Muscle of leg (tissue), 11 donors: ENCODE results near the gene PITRM1. TPM values are rescaled to one million over a fixed set of nuclear protein-coding genes. Genes with fewer than 3 reads are reported as not detected.

Experiments used
- DNase-seq: peaks from one replicate; pipeline ENCODE4 v3.0.0; 2013
- H3K27ac ChIP-seq: one replicate; pipeline ENCODE4 v1.5.1; 2013; ENCODE audit warnings: mild to moderate bottlenecking, low read length, control low read depth
- H3K27me3 ChIP-seq: one replicate; pipeline ENCODE4 v1.6.1; 2013; ENCODE audit warnings: low read length; ENCODE audit not compliant: control insufficient read depth, insufficient read depth
- H3K36me3 ChIP-seq: one replicate; pipeline ENCODE4 v1.6.1; 2013; ENCODE audit warnings: low read length; ENCODE audit not compliant: control insufficient read depth, insufficient read depth
- H3K4me1 ChIP-seq: one replicate; pipeline ENCODE4 v1.6.1; 2013; ENCODE audit warnings: low read length; ENCODE audit not compliant: control insufficient read depth, insufficient read depth
- H3K4me3 ChIP-seq: one replicate; pipeline ENCODE4 v1.5.1; 2013; ENCODE audit warnings: low read length, control low read depth
- H3K9me3 ChIP-seq: replicated peaks from 2 replicates; pipeline ENCODE4 v1.6.1; 2013; ENCODE audit warnings: low read depth, low read length; ENCODE audit not compliant: control insufficient read depth
- WGBS: methylation state at CpG from one replicate; pipeline ENCODE4 v1.1.5; 2013; ENCODE audit warnings: missing lambda C conversion rate; ENCODE audit not compliant: insufficient coverage; 5-methylcytosine and 5-hydroxymethylcytosine counted together
- polyA plus RNA-seq, 8 donors: library from polyadenylated mRNA; unstranded; fragments of 120-200 nt; gene quantifications; one replicate each; pipeline versions ENCODE4 v1.2.1 to v1.2.3, GENCODE V29; 2013; ENCODE audit warnings: inconsistent platforms in 1 of 8, low replicate concordance in 1 of 8; ENCODE audit not compliant: insufficient read length in 8 of 8, insufficient read depth in 1 of 8
- total RNA-seq: library from RNA; stranded (reverse); fragments of 120-200 nt; gene quantifications from one replicate; pipeline ENCODE4 v1.2.4, GENCODE V29; 2013

PITRM1 gene
- total and polyA plus RNA-seq, 9 donors, result 44.0 to 69.8 (median 55.2) TPM

GRCh38 chr10:3105905-3106304 is 66.7 kb downstream of the PITRM1 start:
- H3K27ac ChIP-seq, result no peak overlapping the region

DNA sequence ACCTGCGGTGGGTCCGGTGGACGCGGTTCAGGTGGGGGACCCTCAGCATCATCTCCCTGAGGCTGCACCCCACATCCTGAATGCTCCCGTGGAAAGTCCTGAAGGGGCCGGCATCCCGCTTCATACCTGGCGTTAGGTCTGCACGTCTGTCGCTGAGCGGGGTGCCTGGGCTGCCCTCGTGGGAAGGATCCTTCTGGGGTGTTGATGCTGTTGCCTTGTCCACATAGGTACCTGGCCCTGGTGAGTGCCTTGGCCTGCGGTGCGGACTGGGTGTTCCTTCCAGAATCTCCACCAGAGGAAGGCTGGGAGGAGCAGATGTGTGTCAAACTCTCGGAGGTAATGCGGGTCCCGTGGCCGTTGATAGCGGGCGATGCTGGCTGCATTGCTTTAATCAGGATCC is 67.4 kb downstream of the PITRM1 start:
- Histone ChIP-seq H3K9me3 (no peaks in the 10 kb centered on the region), H3K4me3 (no peak overlapping the region), H3K36me3 (peaks cover 30% of the 10 kb centered on the region), H3K27ac (no peak overlapping the region), H3K4me1 (peaks cover 20% of the 10 kb centered on the region), H3K27me3 (no peaks in the 10 kb centered on the region)
- no peak for DNase-seq
- WGBS, result 87% methylated on average over 20 of the region's 20 CpGs

More at GRCh38 chr10:3105905-3106304, 66.7 kb downstream of the PITRM1 start:
- no peak for DNase-seq
- Histone ChIP-seq H3K27me3 (no peaks in the 10 kb centered on the region), H3K4me1 (peaks cover 20% of the 10 kb centered on the region), H3K4me3 (no peak overlapping the region), H3K36me3 (peaks cover 30% of the 10 kb centered on the region), H3K9me3 (no peaks in the 10 kb centered on the region)
- WGBS, result 83% methylated on average over 9 of the region's 20 CpGs

GRCh38 chr10:3104251-3104918 is 68.2 kb downstream of the PITRM1 start:
- H3K4me3 ChIP-seq, result no peak overlapping the region
- no peaks in the 10 kb centered on the region for H3K9me3 ChIP-seq
- peaks cover 20% of the 10 kb centered on the region for H3K4me1 ChIP-seq
- peak; percentile 78 for DNase-seq
- no peaks in the 10 kb centered on the region for H3K27me3 ChIP-seq
- H3K27ac ChIP-seq, result peak overlapping the region; percentile 20
- H3K36me3 ChIP-seq, result peaks cover 26% of the 10 kb centered on the region
- 67% methylated on average over 28 of the region's 28 CpGs for WGBS

DNA sequence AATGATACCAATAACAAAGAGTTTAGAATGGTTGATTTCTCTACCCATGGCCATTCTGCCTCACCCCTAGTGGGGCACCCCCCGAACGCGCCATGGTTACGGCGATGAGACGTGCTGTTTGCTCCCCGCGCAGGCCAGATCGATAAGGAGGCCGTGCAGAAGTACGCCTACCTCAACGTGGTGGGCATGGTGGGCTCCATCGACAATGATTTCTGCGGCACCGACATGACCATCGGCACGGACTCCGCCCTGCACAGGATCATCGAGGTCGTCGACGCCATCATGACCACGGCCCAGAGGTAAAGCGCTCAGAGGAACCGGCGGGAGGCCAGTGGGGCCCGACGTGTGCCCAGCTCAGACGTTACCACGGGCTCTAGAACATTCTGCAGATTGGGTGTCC is 68.9 kb downstream of the PITRM1 start:
- WGBS, result 94% methylated on average over 30 of the region's 30 CpGs
- Histone ChIP-seq H3K4me3 (no peak overlapping the region), H3K27ac (peak overlapping the region; percentile 31), H3K4me1 (peaks cover 20% of the 10 kb centered on the region), H3K9me3 (no peaks in the 10 kb centered on the region), H3K36me3 (peaks cover 21% of the 10 kb centered on the region), H3K27me3 (no peaks in the 10 kb centered on the region)
- no peak for DNase-seq

DNA sequence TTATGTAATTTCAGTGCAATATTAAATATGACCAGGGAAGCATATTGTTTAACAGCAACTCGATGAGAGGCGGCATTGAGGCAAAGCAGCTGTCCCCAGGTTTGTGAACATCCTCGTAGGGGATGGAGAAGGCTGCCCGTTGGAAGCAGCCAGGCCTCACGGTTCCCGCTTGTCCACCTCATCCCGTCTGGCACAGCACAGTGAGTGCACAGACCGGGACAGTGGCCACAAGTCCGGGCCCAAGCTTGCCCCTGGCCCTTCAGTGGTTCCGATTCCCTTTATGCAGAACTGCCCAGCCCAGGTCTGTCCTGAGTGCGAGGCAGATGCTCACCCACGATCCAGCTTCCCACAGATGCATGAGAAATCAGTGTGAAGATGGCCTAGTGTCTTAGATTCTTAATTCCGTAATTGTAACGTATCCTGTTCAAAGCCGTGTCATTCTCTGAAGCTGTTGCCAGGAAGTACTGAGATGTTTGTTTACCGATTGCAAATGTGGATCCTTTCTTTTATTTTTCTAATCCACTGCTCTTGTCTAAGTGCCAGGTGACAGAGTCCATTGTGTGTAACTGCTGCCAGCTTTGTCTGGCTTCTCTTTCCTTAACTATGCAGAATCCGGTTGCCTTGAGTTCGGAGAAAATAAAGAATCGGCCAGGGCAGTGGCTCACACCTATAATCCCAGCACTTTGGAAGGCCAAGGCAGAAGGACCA is 69.7 kb downstream of the PITRM1 start:
- Histone ChIP-seq H3K36me3 (peaks cover 18% of the 10 kb centered on the region), H3K9me3 (no peaks in the 10 kb centered on the region), H3K4me1 (peaks cover 17% of the 10 kb centered on the region), H3K27me3 (no peaks in the 10 kb centered on the region), H3K27ac (peak overlapping the region; percentile 31), H3K4me3 (no peak overlapping the region)
- 81% methylated on average over 10 of the region's 19 CpGs for WGBS
- DNase-seq, result peak; percentile 80

DNA sequence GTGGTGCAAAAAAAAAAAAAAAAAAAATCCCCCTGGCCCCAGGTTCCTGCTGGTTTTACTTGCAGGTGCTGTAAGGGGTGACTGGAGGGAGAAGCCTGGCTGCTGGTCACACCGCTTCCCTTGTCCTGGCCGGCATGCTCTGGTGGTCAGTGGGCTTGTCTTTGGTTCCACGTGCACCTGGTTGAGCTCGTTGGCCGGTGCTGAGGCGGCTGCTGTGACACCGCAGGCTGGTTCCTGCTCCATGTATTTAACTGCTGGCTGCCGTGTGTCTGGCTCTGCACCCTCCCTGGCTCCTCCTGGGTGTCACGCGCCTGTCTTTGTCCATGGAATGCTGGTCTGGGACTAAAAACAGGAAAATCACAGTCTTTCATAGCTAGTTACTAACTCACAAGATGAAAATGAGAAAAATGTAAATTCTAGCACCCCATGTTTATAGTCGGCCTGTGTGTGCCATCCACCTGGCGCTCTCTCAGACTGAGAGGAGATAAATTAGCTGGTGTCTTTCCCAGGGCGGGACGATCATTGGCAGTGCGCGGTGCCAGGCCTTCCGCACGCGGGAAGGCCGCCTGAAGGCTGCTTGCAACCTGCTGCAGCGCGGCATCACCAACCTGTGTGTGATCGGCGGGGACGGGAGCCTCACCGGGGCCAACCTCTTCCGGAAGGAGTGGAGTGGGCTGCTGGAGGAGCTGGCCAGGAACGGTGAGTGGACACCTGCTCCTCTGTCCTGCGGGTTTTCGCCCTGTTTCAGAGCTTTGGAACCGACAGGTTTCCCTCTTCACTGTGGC is 71.5 kb downstream of the PITRM1 start:
- Histone ChIP-seq H3K27me3 (no peaks in the 10 kb centered on the region), H3K4me1 (peaks cover 7% of the 10 kb centered on the region), H3K36me3 (peaks cover 18% of the 10 kb centered on the region), H3K27ac (no peak overlapping the region), H3K4me3 (no peak overlapping the region), H3K9me3 (no peaks in the 10 kb centered on the region)
- no peak for DNase-seq
- 93% methylated on average over 17 of the region's 31 CpGs for WGBS

DNA sequence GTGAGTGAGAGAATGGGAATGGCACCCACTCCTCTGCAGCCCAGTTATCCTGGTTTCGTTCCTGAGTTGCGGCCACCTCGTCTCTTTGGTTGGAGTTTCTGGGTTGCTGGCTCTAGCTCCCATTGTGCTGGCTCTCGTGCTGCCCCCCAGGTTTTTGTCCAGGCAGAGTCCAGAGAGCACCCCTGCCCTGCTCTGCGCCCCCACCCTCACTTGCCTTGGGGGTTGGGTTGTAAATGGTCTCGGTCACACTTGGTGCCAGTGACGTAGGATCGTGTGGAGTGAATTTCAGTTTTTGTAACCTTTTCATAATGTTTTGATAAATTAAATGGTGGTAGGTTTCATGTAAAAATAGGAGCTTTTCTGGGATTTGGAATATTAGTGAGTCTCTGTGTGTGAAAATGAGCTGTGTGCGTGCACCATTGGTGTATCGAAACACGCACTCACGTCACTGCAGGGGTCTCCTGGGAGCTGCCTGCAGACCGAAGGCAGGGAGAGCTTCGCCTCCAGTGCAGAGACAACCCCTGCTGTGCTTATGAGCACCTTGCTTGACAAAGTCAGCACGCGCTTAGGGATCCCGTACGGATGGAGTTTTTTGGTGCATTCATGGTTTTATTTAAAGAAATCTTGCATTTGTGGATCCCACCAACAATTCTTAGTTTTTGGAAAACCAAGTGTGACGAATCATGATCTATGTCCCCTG is 72.3 kb downstream of the PITRM1 start:
- H3K27ac ChIP-seq, result no peak overlapping the region
- H3K4me3 ChIP-seq, result no peak overlapping the region
- peaks cover 8% of the 10 kb centered on the region for H3K4me1 ChIP-seq
- no peak for DNase-seq
- peaks cover 14% of the 10 kb centered on the region for H3K36me3 ChIP-seq
- no peaks in the 10 kb centered on the region for H3K9me3 ChIP-seq
- no peaks in the 10 kb centered on the region for H3K27me3 ChIP-seq
- 85% methylated on average over 12 of the region's 19 CpGs for WGBS

GRCh38 chr10:3099291-3100092 is 73.1 kb downstream of the PITRM1 start:
- peaks cover 5% of the 10 kb centered on the region for H3K4me1 ChIP-seq

DNA sequence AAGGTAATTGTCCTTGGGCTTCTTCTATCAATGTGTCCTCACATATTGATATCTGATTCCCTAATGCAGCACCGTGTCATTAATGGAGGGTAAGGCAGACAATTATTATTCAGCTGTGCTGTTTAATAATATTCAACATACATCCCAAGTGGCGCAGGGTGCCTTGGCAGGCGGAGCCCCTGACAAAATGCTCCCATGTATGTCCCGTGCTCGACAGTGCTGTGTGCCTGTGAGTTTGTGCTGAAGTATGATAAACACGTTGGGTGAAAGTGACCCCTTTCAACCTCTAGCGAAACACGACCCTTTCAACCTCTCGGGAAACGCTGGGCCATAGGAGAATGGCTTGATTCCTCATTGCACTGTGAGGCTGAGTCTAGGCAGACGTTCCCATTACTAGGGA is 73.9 kb downstream of the PITRM1 start:
- 68% methylated on average over 4 of the region's 11 CpGs for WGBS
- Histone ChIP-seq H3K27ac (no peak overlapping the region), H3K4me3 (no peak overlapping the region), H3K4me1 (peaks cover 2% of the 10 kb centered on the region), H3K36me3 (peaks cover 7% of the 10 kb centered on the region), H3K9me3 (no peaks in the 10 kb centered on the region), H3K27me3 (no peaks in the 10 kb centered on the region)
- no peak for DNase-seq

More at GRCh38 chr10:3099291-3100092, 73.1 kb downstream of the PITRM1 start:
- no peaks in the 10 kb centered on the region for H3K9me3 ChIP-seq
- H3K27ac ChIP-seq, result no peak overlapping the region
- 88% methylated on average over 20 of the region's 22 CpGs for WGBS
- no peak overlapping the region for H3K4me3 ChIP-seq
- no peaks in the 10 kb centered on the region for H3K27me3 ChIP-seq
- H3K36me3 ChIP-seq, result peaks cover 14% of the 10 kb centered on the region
- DNase-seq, result no peak
